Panc1 (cell line): ENCODE measurements around the gene DNASE1L1. TPM values are rescaled to one million over a fixed set of nuclear protein-coding genes. Genes with fewer than 3 reads are reported as not detected.
A peak's percentile ranks its signal among the peaks of the same experiment; 100 is the strongest.
"Not testable (repeated sequence)": the region's sequence is repeated elsewhere in the genome, so short reads cannot be mapped to it uniquely, and the experiment has no call there.

Experiments
- ATAC-seq: fragments of 200-7000 bp; cut with Tn5 transposase; 2 replicates; pipeline ENCODE4 v1.9.1; 2020; ENCODE audit warnings: mild to moderate bottlenecking, moderate library complexity
- BruUV-seq: library from RNA; stranded (reverse); fragments of 400-500 nt; replicated peaks from 2 replicates; lab custom pipeline; 2021; lab: Mats Ljungman, UMichigan
- CTCF ChIA-PET: fragments of 300-600 bp; sonication (Branson Sonifier 250); formaldehyde crosslinking; loops from one replicate; lab custom pipeline; 2022; ENCODE audit warnings: antibody characterized with exemption; lab: Charles Lee
- POLR2A ChIA-PET: fragments of 300-600 bp; sonication (Branson Sonifier 250); formaldehyde crosslinking; loops from one replicate; lab custom pipeline; 2022; ENCODE audit warnings: antibody characterized with exemption; lab: Charles Lee
- DNase-seq: peaks from one replicate; pipeline ENCODE4 v3.0.0-alpha.2; 2010; ENCODE audit warnings: low read depth, low spot score
- H3K27ac ChIP-seq: 2 replicates; pipeline ENCODE4 v1.5.1; 2011; ENCODE audit warnings: mild to moderate bottlenecking, low read length, inconsistent platforms
- H3K27me3 ChIP-seq: fragments of 200-500 bp; sonication (Bioruptor generic); 2 replicates; pipeline ENCODE4 v1.6.0; 2014; ENCODE audit warnings: low read length, inconsistent platforms; ENCODE audit not compliant: control insufficient read depth, insufficient read depth
- H3K36me3 ChIP-seq: fragments of 200-500 bp; sonication (Bioruptor generic); 2 replicates; pipeline ENCODE4 v1.5.1; 2014; ENCODE audit warnings: inconsistent platforms, mild to moderate bottlenecking, low read length, moderate library complexity; ENCODE audit not compliant: control insufficient read depth, insufficient read depth
- H3K4me1 ChIP-seq: 2 replicates; pipeline ENCODE4 v1.5.1; 2011; ENCODE audit warnings: inconsistent platforms, mild to moderate bottlenecking, low read length, moderate library complexity; ENCODE audit not compliant: control insufficient read depth, insufficient read depth
- H3K4me3 ChIP-seq, 2 experiments: 2 replicates each; pipeline ENCODE4 v1.5.1; 2011 to 2012; ENCODE audit warnings: low read depth in 2 of 2, low read length in 2 of 2, mild to moderate bottlenecking in 2 of 2, inconsistent platforms in 1 of 2, moderate library complexity in 1 of 2
- H3K9me3 ChIP-seq: fragments of 200-500 bp; sonication (Bioruptor generic); 2 replicates; pipeline ENCODE4 v1.5.1; 2014; ENCODE audit warnings: low read depth, mild to moderate bottlenecking, inconsistent platforms, low read length, moderate library complexity; ENCODE audit not compliant: control insufficient read depth, insufficient read depth
- POLR2AphosphoS5 ChIP-seq: IDR thresholded peaks from 2 replicates; pipeline ENCODE4 v1.6.1; 2012; ENCODE audit warnings: mild to moderate bottlenecking, low read depth, low read length, moderate library complexity
- SIN3A ChIP-seq: IDR thresholded peaks from 2 replicates; pipeline ENCODE4 v1.6.1; 2012; ENCODE audit warnings: low read depth, mild to moderate bottlenecking, low read length, moderate library complexity, borderline replicate concordance; ENCODE audit not compliant: insufficient read depth
- TCF7L2 ChIP-seq: IDR thresholded peaks from 2 replicates; pipeline ENCODE4 v1.6.1; 2011; ENCODE audit warnings: mild to moderate bottlenecking, low read depth, low read length, inconsistent platforms
- in situ Hi-C: cut with HindIII; loops from 2 replicates; pipeline ENCODE4 v1.10.0; 2016; ENCODE audit warnings: low sequenced_read_pairs, low pct_unique_long_range_greater_than_20kb
- intact Hi-C: fragments of 100-400 bp; cut with micrococcal nuclease; formaldehyde crosslinking; loops from one replicate; pipeline ENCODE4 v1.10.0; 2022; ENCODE audit not compliant: unreplicated experiment
- total RNA-seq: library from RNA; stranded (reverse); gene quantifications from one replicate; pipeline ENCODE4 v1.2.1, GENCODE V29; 2021; ENCODE audit not compliant: unreplicated experiment
- TF ChIP-seq, protein P1 (sequence below): fragments of 450-650 bp; IDR thresholded peaks from 2 replicates; pipeline ENCODE4 v1.5.1; 2017; ENCODE audit warnings: mild to moderate bottlenecking
- TF ChIP-seq, protein P2 (sequence below), 2 experiments: IDR thresholded peaks; 2 replicates each; pipeline ENCODE4 v1.6.1; 2011 to 2012; ENCODE audit warnings: low read depth in 2 of 2, control low read depth in 1 of 2, low read length in 1 of 2, mild to moderate bottlenecking in 1 of 2, moderate library complexity in 1 of 2; ENCODE audit not compliant: insufficient read depth in 1 of 2

The DNASE1L1 gene
- total RNA-seq, 1 experiment from 2014 or later, result 60.4 TPM

DNA sequence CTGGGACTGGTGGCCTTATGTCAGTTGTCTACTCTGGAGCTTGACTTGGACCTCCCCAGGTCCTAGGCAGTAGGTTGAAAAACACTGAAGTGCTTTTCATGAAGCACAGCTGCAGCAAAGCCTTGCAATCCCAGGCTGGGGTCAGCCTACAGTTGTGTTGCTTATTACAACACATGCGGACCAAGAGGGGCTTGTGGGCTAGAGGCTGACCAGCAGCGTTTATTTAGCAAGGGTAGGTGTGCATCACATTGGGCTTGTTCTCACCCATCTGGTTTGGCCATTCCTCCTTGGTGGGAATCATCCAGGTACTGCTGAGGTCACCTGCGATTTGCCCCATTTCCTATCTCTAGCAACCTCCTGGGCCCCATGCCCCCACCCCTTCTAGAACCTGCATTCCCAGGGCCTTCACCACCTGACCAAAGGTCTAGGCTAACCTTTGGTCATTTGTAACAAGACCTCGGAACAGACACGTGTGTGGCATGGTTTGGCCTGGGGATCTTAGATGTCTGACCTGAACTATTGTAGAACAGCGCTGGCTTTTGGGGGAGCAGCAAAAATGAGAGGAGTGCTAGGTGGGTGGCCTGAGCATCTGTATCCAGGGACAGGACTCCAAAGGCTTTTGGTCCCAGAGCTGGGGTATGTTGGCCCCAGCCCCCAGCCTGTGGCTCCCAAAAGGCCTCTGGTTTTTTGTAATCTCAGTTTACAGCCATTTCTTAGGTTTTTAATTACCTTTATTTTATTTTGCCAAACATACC is 7.8 kb downstream of the DNASE1L1 start:
- no peak for DNase-seq
- peak; percentile 4 for ATAC-seq
- BruUV-seq, result no TSS peak
- Histone ChIP-seq H3K36me3 (peaks cover 10% of the 10 kb centered on the region), H3K9me3 (no peaks in the 10 kb centered on the region), H3K27ac (peak overlapping the region; percentile 64), H3K4me1 (peaks cover 29% of the 10 kb centered on the region), H3K4me3 (no peak overlapping the region), H3K27me3 (no peaks in the 10 kb centered on the region)
- intact Hi-C loops (no loop called here), in situ Hi-C loops (no loop called here)
- ChIA-PET CTCF (no interaction called here), POLR2A (interaction anchor here (0.5 kb wide), 1 partner anchor 74 kb away, joined by 4 read pairs; no protein-coding TSS in a partner anchor)
- TF ChIP-seq, protein P1, sequence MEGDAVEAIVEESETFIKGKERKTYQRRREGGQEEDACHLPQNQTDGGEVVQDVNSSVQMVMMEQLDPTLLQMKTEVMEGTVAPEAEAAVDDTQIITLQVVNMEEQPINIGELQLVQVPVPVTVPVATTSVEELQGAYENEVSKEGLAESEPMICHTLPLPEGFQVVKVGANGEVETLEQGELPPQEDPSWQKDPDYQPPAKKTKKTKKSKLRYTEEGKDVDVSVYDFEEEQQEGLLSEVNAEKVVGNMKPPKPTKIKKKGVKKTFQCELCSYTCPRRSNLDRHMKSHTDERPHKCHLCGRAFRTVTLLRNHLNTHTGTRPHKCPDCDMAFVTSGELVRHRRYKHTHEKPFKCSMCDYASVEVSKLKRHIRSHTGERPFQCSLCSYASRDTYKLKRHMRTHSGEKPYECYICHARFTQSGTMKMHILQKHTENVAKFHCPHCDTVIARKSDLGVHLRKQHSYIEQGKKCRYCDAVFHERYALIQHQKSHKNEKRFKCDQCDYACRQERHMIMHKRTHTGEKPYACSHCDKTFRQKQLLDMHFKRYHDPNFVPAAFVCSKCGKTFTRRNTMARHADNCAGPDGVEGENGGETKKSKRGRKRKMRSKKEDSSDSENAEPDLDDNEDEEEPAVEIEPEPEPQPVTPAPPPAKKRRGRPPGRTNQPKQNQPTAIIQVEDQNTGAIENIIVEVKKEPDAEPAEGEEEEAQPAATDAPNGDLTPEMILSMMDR, result no peak
- peak; percentile 99 for TF ChIP-seq POLR2AphosphoS5
- TF ChIP-seq SIN3A, result peak; percentile 53; the same call in 1 of the 2 replicates
- TF ChIP-seq, protein P2, sequence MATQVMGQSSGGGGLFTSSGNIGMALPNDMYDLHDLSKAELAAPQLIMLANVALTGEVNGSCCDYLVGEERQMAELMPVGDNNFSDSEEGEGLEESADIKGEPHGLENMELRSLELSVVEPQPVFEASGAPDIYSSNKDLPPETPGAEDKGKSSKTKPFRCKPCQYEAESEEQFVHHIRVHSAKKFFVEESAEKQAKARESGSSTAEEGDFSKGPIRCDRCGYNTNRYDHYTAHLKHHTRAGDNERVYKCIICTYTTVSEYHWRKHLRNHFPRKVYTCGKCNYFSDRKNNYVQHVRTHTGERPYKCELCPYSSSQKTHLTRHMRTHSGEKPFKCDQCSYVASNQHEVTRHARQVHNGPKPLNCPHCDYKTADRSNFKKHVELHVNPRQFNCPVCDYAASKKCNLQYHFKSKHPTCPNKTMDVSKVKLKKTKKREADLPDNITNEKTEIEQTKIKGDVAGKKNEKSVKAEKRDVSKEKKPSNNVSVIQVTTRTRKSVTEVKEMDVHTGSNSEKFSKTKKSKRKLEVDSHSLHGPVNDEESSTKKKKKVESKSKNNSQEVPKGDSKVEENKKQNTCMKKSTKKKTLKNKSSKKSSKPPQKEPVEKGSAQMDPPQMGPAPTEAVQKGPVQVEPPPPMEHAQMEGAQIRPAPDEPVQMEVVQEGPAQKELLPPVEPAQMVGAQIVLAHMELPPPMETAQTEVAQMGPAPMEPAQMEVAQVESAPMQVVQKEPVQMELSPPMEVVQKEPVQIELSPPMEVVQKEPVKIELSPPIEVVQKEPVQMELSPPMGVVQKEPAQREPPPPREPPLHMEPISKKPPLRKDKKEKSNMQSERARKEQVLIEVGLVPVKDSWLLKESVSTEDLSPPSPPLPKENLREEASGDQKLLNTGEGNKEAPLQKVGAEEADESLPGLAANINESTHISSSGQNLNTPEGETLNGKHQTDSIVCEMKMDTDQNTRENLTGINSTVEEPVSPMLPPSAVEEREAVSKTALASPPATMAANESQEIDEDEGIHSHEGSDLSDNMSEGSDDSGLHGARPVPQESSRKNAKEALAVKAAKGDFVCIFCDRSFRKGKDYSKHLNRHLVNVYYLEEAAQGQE (IDR thresholded peaks at IDR 0.05; ENCODE audit: insufficient read depth in 1 of 2, low read depth in 2 of 2, low read length in 1 of 2), result no peak
- TF ChIP-seq TCF7L2, result no peak

DNA sequence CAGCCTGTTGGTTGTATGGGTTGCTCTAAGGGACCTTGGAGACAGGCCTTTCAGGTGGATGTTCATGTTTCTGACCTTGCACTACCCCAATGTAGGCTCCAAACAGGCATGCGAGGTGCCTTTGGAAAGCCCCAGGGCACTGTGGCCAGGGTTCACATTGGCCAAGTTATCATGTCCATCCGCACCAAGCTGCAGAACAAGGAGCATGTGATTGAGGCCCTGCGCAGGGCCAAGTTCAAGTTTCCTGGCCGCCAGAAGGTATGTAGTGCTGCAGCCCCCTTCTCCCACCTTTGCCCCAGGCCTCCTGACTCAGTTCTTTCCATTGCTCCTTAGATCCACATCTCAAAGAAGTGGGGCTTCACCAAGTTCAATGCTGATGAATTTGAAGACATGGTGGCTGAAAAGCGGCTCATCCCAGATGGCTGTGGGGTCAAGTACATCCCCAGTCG is 8.7 kb downstream of the DNASE1L1 start:
- POLR2A ChIA-PET, ATAC-seq, H3K36me3 ChIP-seq, H3K9me3 ChIP-seq, DNase-seq, intact Hi-C loops, in situ Hi-C loops, BruUV-seq, H3K27me3 ChIP-seq: not testable (repeated sequence)
- H3K4me3 ChIP-seq, result peak overlapping the region; percentile 82 to 99
- CTCF ChIA-PET, result interaction anchor here (0.5 kb wide), 1 partner anchor 100 kb away, joined by 5 read pairs; no protein-coding TSS in a partner anchor
- peaks cover 29% of the 10 kb centered on the region for H3K4me1 ChIP-seq
- peak overlapping the region; percentile 99; the same call in 1 of the 2 replicates for H3K27ac ChIP-seq
